K562 (cell line): Measurements from ENCODE around the gene GYPA. TPM values are rescaled to one million over a fixed set of nuclear protein-coding genes. Genes with fewer than 3 reads are reported as not detected.
A peak's percentile ranks its signal among the peaks of the same experiment; 100 is the strongest.
"Not testable (repeated sequence)": the region's sequence is repeated elsewhere in the genome, so short reads cannot be mapped to it uniquely, and the experiment has no call there.

ENCODE experiments used
- ATAC-seq: fragments of 200-7000 bp; cut with Tn5 transposase; 3 replicates; pipeline ENCODE4 v1.9.1; 2020; ENCODE audit warnings: moderate library complexity
- BruUV-seq: library from RNA; stranded (reverse); fragments of 400-500 nt; replicated peaks from 2 replicates; lab custom pipeline; 2021; lab: Mats Ljungman, UMichigan
- CTCF ChIA-PET: fragments of 300-600 bp; formaldehyde crosslinking; extraction: SDS; loops from one replicate; lab custom pipeline; 2021; ENCODE audit warnings: low intra/inter-chr PET ratio; lab: Yijun Ruan, JAX
- POLR2A ChIA-PET: fragments of 300-600, 350-650 bp; sonication (Branson Sonifier 250); formaldehyde crosslinking; extraction: SDS; loops from one replicate; lab custom pipeline; 2021; ENCODE audit warnings: antibody characterized with exemption, inconsistent platforms; lab: Yijun Ruan, JAX
- DNase-seq, 4 experiments: peaks; one replicate each; pipeline versions ENCODE4 v3.0.0 to v3.0.0-alpha.2; 2011 to 2018; ENCODE audit warnings: low spot score in 3 of 4, mixed read lengths in 3 of 4; ENCODE audit errors: extremely low read depth in 1 of 4
- FAIRE-seq: peaks from 2 replicates; lab custom pipeline; 2011; peaks lifted over from hg19 to GRCh38; lab: Jason Lieb, UNC
- H2AFZ ChIP-seq: 2 replicates; pipeline ENCODE4 v1.6.0; 2011; ENCODE audit warnings: low read depth, low read length, control low read depth, inconsistent platforms
- H3K27ac ChIP-seq: fragments of 200-600 bp; 3 replicates; pipeline ENCODE4 v1.8.0; 2011; ENCODE audit warnings: low read depth, mild to moderate bottlenecking, control low read depth, inconsistent platforms, low read length, moderate library complexity, mixed read lengths; ENCODE audit errors: extremely low read depth
- H3K27me3 ChIP-seq, 2 experiments: fragments of 300-600 bp in 1 of 2; 2 replicates in 1 of 2; 3 replicates in 1 of 2; pipeline versions ENCODE4 v1.6.0 to v1.8.0; 2011; ENCODE audit warnings: inconsistent platforms in 2 of 2, low read length in 2 of 2, mild to moderate bottlenecking in 1 of 2, mixed read lengths in 1 of 2, moderate library complexity in 1 of 2; ENCODE audit not compliant: control insufficient read depth in 2 of 2, insufficient read depth in 2 of 2
- H3K36me3 ChIP-seq: fragments of 300-600 bp; 3 replicates; pipeline ENCODE4 v1.8.0; 2011; ENCODE audit warnings: mild to moderate bottlenecking, low read length, inconsistent platforms; ENCODE audit not compliant: control insufficient read depth, insufficient read depth
- H3K4me1 ChIP-seq, 2 experiments: fragments of 200-600 bp in 1 of 2; replicated peaks in 1 of 2; 2 replicates in 1 of 2; 3 replicates in 1 of 2; pipeline versions ENCODE4 v1.5.1 to v1.8.0; 2011; ENCODE audit warnings: inconsistent platforms in 2 of 2, low read length in 2 of 2, mild to moderate bottlenecking in 1 of 2, mixed read lengths in 1 of 2, moderate library complexity in 1 of 2; ENCODE audit not compliant: control insufficient read depth in 2 of 2, insufficient read depth in 2 of 2
- H3K4me2 ChIP-seq: 2 replicates; pipeline ENCODE4 v1.6.1; 2011; ENCODE audit warnings: low read length, control low read depth, inconsistent platforms, mixed read lengths; ENCODE audit not compliant: insufficient read depth
- H3K4me3 ChIP-seq: fragments of 200-600 bp; sonication (generic), shearing (Covaris generic); 2 replicates; pipeline ENCODE4 v1.5.1; 2016; ENCODE audit warnings: control low read depth, inconsistent platforms
- H3K79me2 ChIP-seq: fragments of 200-600 bp; 3 replicates; pipeline ENCODE4 v1.8.0; 2011; ENCODE audit warnings: low read length, inconsistent platforms; ENCODE audit not compliant: control insufficient read depth, insufficient read depth
- H3K9ac ChIP-seq, 2 experiments: 2 replicates each; pipeline versions ENCODE4 v1.6.0 to v1.6.1; 2011; ENCODE audit warnings: low read depth in 2 of 2, low read length in 2 of 2, control low read depth in 1 of 2, inconsistent platforms in 1 of 2, mild to moderate bottlenecking in 1 of 2, mixed read lengths in 1 of 2; ENCODE audit not compliant: insufficient read depth in 1 of 2
- H3K9me1 ChIP-seq: one replicate; pipeline ENCODE4 v1.6.0; 2011; ENCODE audit warnings: inconsistent platforms, mild to moderate bottlenecking, low read length, moderate library complexity; ENCODE audit not compliant: control insufficient read depth, insufficient read depth
- H3K9me3 ChIP-seq: replicated peaks from 2 replicates; pipeline ENCODE4 v1.5.1; 2011; ENCODE audit warnings: low read depth, low read length, inconsistent platforms; ENCODE audit not compliant: control insufficient read depth, insufficient read depth
- H4K20me1 ChIP-seq: replicated peaks from 2 replicates; pipeline ENCODE4 v1.6.1; 2011; ENCODE audit warnings: low read length, inconsistent platforms, mixed read lengths; ENCODE audit not compliant: control insufficient read depth, insufficient read depth
- HDAC1 ChIP-seq, 2 experiments: fragments of 450-650 bp; IDR thresholded peaks; 2 replicates each; pipeline ENCODE4 v1.6.1; 2016 to 2017; ENCODE audit warnings: inconsistent platforms in 1 of 2, mild to moderate bottlenecking in 1 of 2, moderate library complexity in 1 of 2
- NCOA1 ChIP-seq: fragments of 450-650 bp; IDR thresholded peaks from 2 replicates; pipeline ENCODE4 v1.6.1; 2016; ENCODE audit warnings: low read depth
- NCOA4 ChIP-seq: fragments of 450-650 bp; IDR thresholded peaks from 2 replicates; pipeline ENCODE4 v1.6.1; 2018; ENCODE audit warnings: mild to moderate bottlenecking; ENCODE audit not compliant: partially characterized antibody
- TRIM24 ChIP-seq, 2 experiments: fragments of 450-650 bp; IDR thresholded peaks; 2 replicates each; pipeline ENCODE4 v1.6.1; 2016
- WGBS: fragments of 100-300 bp; shearing (Covaris generic); methylation state at CpG from one replicate; pipeline ENCODE4 v1.1.6; 2016; ENCODE audit warnings: low coverage, mixed read lengths; ENCODE audit not compliant: insufficient coverage; ENCODE audit errors: missing lambda C conversion rate; 5-methylcytosine and 5-hydroxymethylcytosine counted together
- in situ Hi-C: fragments of 300-500 bp; cut with MboI; formaldehyde crosslinking; loops from 4 replicates; pipeline ENCODE4 v1.15.0; 2018; ENCODE audit warnings: inconsistent platforms, mixed read lengths
- intact Hi-C: fragments of 100-400 bp; cut with micrococcal nuclease; formaldehyde crosslinking; loops from 2 replicates; pipeline ENCODE4 v1.14.2; 2022
- polyA plus RNA-seq, 8 experiments: library from polyadenylated mRNA; depleted of rRNA in 4 of 8; stranded (reverse) in 5 of 8; unstranded in 3 of 8; fragments of >200 nt; fragmentation: Nextera tagmentation in 2 of 8; fragmentation: Illumina TruSeq in 1 of 8; extraction: Ambion mirVana in 2 of 8; extraction: Trizol in 1 of 8; gene quantifications; 2 replicates each; pipeline versions ENCODE4 v1.2.1 to v1.2.3, GENCODE V29; 2011 to 2014; ENCODE audit warnings: inconsistent platforms in 1 of 8, missing spikeins in 1 of 8
- total RNA-seq, 7 experiments: library from RNA; depleted of rRNA in 6 of 7; stranded (reverse); fragments of >200 nt in 6 of 7; fragmentation: Illumina TruSeq in 2 of 7; extraction: Trizol in 2 of 7; gene quantifications; 2 replicates each; pipeline versions ENCODE4 v1.2.1 to v1.2.3, GENCODE V29; 2011 to 2021; ENCODE audit warnings: low replicate concordance in 1 of 7
- TF ChIP-seq, protein P1 (sequence below): fragments of 450-650 bp; IDR thresholded peaks from 2 replicates; pipeline ENCODE4 v1.6.1; 2016; ENCODE audit warnings: antibody characterized with exemption
- TF ChIP-seq, protein P2 (sequence below): fragments of 450-650 bp; IDR thresholded peaks from 2 replicates; pipeline ENCODE4 v1.6.1; 2016; ENCODE audit warnings: mild to moderate bottlenecking

GYPA gene
- total and polyA plus RNA-seq, 9 of the 15 experiments (the other 6 are each of a cell fraction or from before 2014, with no cell fraction given), result 35.3 to 278 (median 122) TPM

DNA sequence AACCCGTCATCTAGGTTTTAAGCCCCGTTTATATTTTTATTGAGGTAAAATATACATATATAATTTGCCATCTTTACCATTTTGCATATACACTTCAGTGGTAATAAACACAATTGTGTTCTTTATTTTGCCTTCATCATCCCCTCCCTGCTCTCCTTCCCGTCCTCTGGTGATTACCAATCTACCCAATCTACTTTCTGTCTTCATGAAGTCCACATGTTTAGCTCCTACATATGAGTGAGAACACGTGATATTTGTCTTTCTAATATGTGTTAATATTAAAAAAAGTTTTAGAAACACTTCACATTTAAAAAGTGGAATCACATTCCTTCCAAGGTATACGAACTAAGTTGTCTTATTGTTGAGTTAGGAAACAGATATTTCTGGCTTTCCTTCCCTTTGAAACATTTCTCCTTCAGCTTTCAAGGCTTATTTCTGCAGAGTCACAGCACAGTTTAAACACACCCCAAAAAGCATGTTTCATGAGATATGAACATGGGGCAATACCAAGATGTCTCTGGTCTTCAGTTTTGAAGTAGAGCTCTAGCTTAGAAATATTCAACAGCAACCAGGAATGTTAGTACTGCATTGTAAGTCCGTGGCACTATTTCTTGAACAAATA lies 35.9 kb downstream of the GYPA start (continued):
- TF ChIP-seq NCOA4 (no peak), HDAC1 (IDR thresholded peaks at IDR 0.05) (no peak), TRIM24 (IDR thresholded peaks at IDR 0.05) (peak; percentile 61 to 80), NCOA1 (no peak)
- TF ChIP-seq, protein P1, sequence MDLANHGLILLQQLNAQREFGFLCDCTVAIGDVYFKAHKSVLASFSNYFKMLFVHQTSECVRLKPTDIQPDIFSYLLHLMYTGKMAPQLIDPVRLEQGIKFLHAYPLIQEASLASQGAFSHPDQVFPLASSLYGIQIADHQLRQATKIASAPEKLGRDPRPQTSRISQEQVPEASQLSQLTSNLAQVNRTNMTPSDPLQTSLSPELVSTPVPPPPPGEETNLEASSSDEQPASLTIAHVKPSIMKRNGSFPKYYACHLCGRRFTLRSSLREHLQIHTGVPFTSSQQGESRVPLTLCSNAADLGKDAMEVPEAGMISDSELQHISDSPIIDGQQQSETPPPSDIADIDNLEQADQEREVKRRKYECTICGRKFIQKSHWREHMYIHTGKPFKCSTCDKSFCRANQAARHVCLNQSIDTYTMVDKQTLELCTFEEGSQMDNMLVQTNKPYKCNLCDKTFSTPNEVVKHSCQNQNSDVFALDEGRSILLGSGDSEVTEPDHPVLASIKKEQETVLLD, result peak; percentile 55; the same call in 1 of the 2 replicates
- TF ChIP-seq, protein P2, sequence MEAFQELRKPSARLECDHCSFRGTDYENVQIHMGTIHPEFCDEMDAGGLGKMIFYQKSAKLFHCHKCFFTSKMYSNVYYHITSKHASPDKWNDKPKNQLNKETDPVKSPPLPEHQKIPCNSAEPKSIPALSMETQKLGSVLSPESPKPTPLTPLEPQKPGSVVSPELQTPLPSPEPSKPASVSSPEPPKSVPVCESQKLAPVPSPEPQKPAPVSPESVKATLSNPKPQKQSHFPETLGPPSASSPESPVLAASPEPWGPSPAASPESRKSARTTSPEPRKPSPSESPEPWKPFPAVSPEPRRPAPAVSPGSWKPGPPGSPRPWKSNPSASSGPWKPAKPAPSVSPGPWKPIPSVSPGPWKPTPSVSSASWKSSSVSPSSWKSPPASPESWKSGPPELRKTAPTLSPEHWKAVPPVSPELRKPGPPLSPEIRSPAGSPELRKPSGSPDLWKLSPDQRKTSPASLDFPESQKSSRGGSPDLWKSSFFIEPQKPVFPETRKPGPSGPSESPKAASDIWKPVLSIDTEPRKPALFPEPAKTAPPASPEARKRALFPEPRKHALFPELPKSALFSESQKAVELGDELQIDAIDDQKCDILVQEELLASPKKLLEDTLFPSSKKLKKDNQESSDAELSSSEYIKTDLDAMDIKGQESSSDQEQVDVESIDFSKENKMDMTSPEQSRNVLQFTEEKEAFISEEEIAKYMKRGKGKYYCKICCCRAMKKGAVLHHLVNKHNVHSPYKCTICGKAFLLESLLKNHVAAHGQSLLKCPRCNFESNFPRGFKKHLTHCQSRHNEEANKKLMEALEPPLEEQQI, result 0 out of 2 replicates have a peak, but pooled peaks have one; percentile 64

DNA sequence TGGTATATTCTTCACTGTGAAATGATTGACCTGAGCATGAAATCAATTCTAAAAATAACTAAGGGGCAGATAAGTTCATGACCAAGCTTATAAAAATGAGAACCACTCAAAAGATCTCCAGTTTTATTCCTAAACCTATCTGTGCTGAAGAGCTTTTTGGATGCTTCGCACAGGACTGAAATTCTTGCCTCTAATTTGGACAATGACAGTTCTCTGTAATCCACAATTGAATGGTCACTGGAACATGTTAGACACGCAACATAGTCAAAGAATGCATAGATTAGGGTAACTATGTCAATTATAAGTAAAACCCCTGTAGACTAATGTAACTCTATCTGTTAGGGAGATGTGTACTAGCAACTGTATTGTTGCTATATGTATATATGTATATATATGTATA lies 42.7 kb downstream of the GYPA start:
- BruUV-seq, H3K9ac ChIP-seq, ATAC-seq, CTCF ChIA-PET, H3K27ac ChIP-seq, H3K27me3 ChIP-seq, H3K4me3 ChIP-seq, in situ Hi-C loops, intact Hi-C loops, FAIRE-seq, DNase-seq, H3K9me3 ChIP-seq, H3K36me3 ChIP-seq, H3K4me1 ChIP-seq, H3K9me1 ChIP-seq, H3K79me2 ChIP-seq, H4K20me1 ChIP-seq, POLR2A ChIA-PET, H2AFZ ChIP-seq, H3K4me2 ChIP-seq: not testable (repeated sequence)
- 90% methylated on average over 2 of the region's 2 CpGs for WGBS

DNA sequence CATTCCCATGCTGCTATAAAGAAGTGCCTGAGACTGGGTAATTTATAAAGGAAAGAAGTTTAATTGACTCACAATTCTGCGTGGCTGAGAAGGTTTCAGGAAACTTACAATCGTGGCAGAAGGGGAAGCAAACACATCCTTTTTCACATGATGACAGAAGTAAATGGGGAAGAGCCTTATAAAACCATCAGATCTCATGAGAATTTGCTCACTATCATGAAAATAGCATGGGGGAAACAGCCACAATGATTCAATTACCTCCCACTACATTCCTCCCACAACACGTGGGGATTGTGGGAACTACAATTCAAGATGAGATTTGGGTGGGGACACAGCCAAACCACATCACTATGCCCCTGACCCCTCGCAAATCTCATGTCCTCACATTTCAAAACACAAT lies 46.5 kb downstream of the GYPA start:
- H3K4me2 ChIP-seq, in situ Hi-C loops, H2AFZ ChIP-seq, POLR2A ChIA-PET, H3K4me3 ChIP-seq, H3K9ac ChIP-seq, H3K4me1 ChIP-seq, H3K36me3 ChIP-seq, intact Hi-C loops, H3K27ac ChIP-seq, BruUV-seq, DNase-seq, CTCF ChIA-PET, H3K79me2 ChIP-seq, ATAC-seq, H3K27me3 ChIP-seq, H3K9me3 ChIP-seq, H3K9me1 ChIP-seq, FAIRE-seq, H4K20me1 ChIP-seq: not testable (repeated sequence)
- WGBS, result 30% methylated on average over 3 of the region's 4 CpGs
